ACC112 (cell line): ENCODE results near the gene COL18A1.

Experiments used
- H2AFZ ChIP-seq: fragments of 200-600 bp; sonication (generic); one replicate; pipeline ENCODE4 v1.6.0; 2017; ENCODE audit warnings: antibody characterized with exemption, low read length; ENCODE audit not compliant: unreplicated experiment
- H3K27ac ChIP-seq: fragments of 200-600 bp; sonication (generic); 2 replicates; pipeline ENCODE4 v1.5.1; 2014; ENCODE audit warnings: low read depth, mild to moderate bottlenecking, antibody characterized with exemption, low read length, moderate library complexity
- H3K27me3 ChIP-seq: fragments of 200-600 bp; sonication (generic); 2 replicates; pipeline ENCODE4 v1.6.1; 2014; ENCODE audit warnings: mild to moderate bottlenecking, antibody characterized with exemption, low read length, moderate library complexity, mixed read lengths; ENCODE audit not compliant: insufficient read depth
- H3K36me3 ChIP-seq: fragments of 200-600 bp; sonication (generic); 2 replicates; pipeline ENCODE4 v1.6.1; 2016; ENCODE audit warnings: mild to moderate bottlenecking, antibody characterized with exemption, low read length, moderate library complexity, mixed read lengths; ENCODE audit not compliant: insufficient read depth
- H3K4me1 ChIP-seq: fragments of 200-600 bp; sonication (generic); one replicate; pipeline ENCODE4 v1.6.1; 2016; ENCODE audit warnings: low read length, mixed read lengths; ENCODE audit not compliant: insufficient read depth, unreplicated experiment, control insufficient read depth
- H3K4me3 ChIP-seq: fragments of 200-600 bp; sonication (generic); 2 replicates; pipeline ENCODE4 v1.5.1; 2014; ENCODE audit warnings: mild to moderate bottlenecking, low read depth, low read length
- H3K79me2 ChIP-seq: fragments of 200-600 bp; sonication (generic); one replicate; pipeline ENCODE4 v1.6.0; 2016; ENCODE audit warnings: low read length; ENCODE audit not compliant: control insufficient read depth, unreplicated experiment, insufficient read depth

Gene COL18A1

GRCh38 chr21:45517249-45518065 lies 112.5 kb downstream of the COL18A1 start:
- H3K4me3 ChIP-seq: no peak overlapping the region
- H3K4me1 ChIP-seq: no peaks in the 10 kb centered on the region
- H3K27me3 ChIP-seq: no peaks in the 10 kb centered on the region
- H2AFZ ChIP-seq: no peak overlapping the region
- peaks cover 42% of the 10 kb centered on the region for H3K36me3 ChIP-seq
- H3K79me2 ChIP-seq: no peaks in the 10 kb centered on the region
- no peak overlapping the region for H3K27ac ChIP-seq

- Histone ChIP-seq H3K79me2 (no peaks in the 10 kb centered on the region), H2AFZ (no peak overlapping the region), H3K4me3 (no peak overlapping the region), H3K27me3 (no peaks in the 10 kb centered on the region), H3K4me1 (no peaks in the 10 kb centered on the region), H3K27ac (no peak overlapping the region), H3K36me3 (peaks cover 53% of the 10 kb centered on the region)
Observed at GRCh38 chr21:45518742-45519141, 113.8 kb downstream of the COL18A1 start.

- H3K27ac ChIP-seq: no peak overlapping the region
- peaks cover 53% of the 10 kb centered on the region for H3K36me3 ChIP-seq
Observed at GRCh38 chr21:45519182-45519581, 114.2 kb downstream of the COL18A1 start.

GRCh38 chr21:45521241-45521640 lies 116.3 kb downstream of the COL18A1 start:
- Histone ChIP-seq H3K79me2 (no peaks in the 10 kb centered on the region), H3K27me3 (no peaks in the 10 kb centered on the region), H3K4me1 (no peaks in the 10 kb centered on the region), H3K36me3 (peaks cover 63% of the 10 kb centered on the region), H2AFZ (no peak overlapping the region), H3K4me3 (no peak overlapping the region), H3K27ac (no peak overlapping the region)

More at GRCh38 chr21:45519182-45519581, 114.2 kb downstream of the COL18A1 start:
- H3K4me3 ChIP-seq: no peak overlapping the region
- no peaks in the 10 kb centered on the region for H3K79me2 ChIP-seq
- H3K4me1 ChIP-seq: no peaks in the 10 kb centered on the region
- no peaks in the 10 kb centered on the region for H3K27me3 ChIP-seq
- no peak overlapping the region for H2AFZ ChIP-seq

GRCh38 chr21:45522381-45522780 lies 117.4 kb downstream of the COL18A1 start:
- H3K27ac ChIP-seq: no peak overlapping the region
- H3K79me2 ChIP-seq: no peaks in the 10 kb centered on the region
- no peak overlapping the region for H3K4me3 ChIP-seq
- H3K36me3 ChIP-seq: peaks cover 63% of the 10 kb centered on the region
- no peaks in the 10 kb centered on the region for H3K27me3 ChIP-seq
- no peak overlapping the region for H2AFZ ChIP-seq
- no peaks in the 10 kb centered on the region for H3K4me1 ChIP-seq

- Histone ChIP-seq H2AFZ (no peak overlapping the region), H3K36me3 (peaks cover 62% of the 10 kb centered on the region), H3K79me2 (no peaks in the 10 kb centered on the region), H3K27ac (no peak overlapping the region), H3K4me1 (no peaks in the 10 kb centered on the region), H3K27me3 (no peaks in the 10 kb centered on the region), H3K4me3 (no peak overlapping the region)
Observed at GRCh38 chr21:45522986-45523385, 118.0 kb downstream of the COL18A1 start.

- Histone ChIP-seq H3K27ac (no peak overlapping the region), H3K27me3 (no peaks in the 10 kb centered on the region), H3K36me3 (peaks cover 56% of the 10 kb centered on the region), H3K4me1 (no peaks in the 10 kb centered on the region), H3K4me3 (no peak overlapping the region), H2AFZ (no peak overlapping the region), H3K79me2 (no peaks in the 10 kb centered on the region)
Observed at GRCh38 chr21:45523411-45524101, 118.6 kb downstream of the COL18A1 start.

GRCh38 chr21:45524756-45525152 lies 119.8 kb downstream of the COL18A1 start:
- H3K79me2 ChIP-seq: no peaks in the 10 kb centered on the region
- H3K27ac ChIP-seq: no peak overlapping the region
- no peak overlapping the region for H3K4me3 ChIP-seq
- no peak overlapping the region for H2AFZ ChIP-seq
- peaks cover 48% of the 10 kb centered on the region for H3K36me3 ChIP-seq
- no peaks in the 10 kb centered on the region for H3K4me1 ChIP-seq
- no peaks in the 10 kb centered on the region for H3K27me3 ChIP-seq

- no peaks in the 10 kb centered on the region for H3K4me1 ChIP-seq
- no peak overlapping the region for H3K4me3 ChIP-seq
- H3K79me2 ChIP-seq: no peaks in the 10 kb centered on the region
- no peaks in the 10 kb centered on the region for H3K27me3 ChIP-seq
- H2AFZ ChIP-seq: no peak overlapping the region
- H3K27ac ChIP-seq: no peak overlapping the region
- H3K36me3 ChIP-seq: peaks cover 48% of the 10 kb centered on the region
Observed at GRCh38 chr21:45525153-45525909, 120.4 kb downstream of the COL18A1 start.

GRCh38 chr21:45525910-45526306 lies 120.9 kb downstream of the COL18A1 start:
- no peaks in the 10 kb centered on the region for H3K4me1 ChIP-seq
- H3K79me2 ChIP-seq: no peaks in the 10 kb centered on the region
- H3K27me3 ChIP-seq: no peaks in the 10 kb centered on the region
- H3K36me3 ChIP-seq: peaks cover 45% of the 10 kb centered on the region
- H2AFZ ChIP-seq: no peak overlapping the region
- no peak overlapping the region for H3K4me3 ChIP-seq
- H3K27ac ChIP-seq: no peak overlapping the region
